ENCODE data around the gene RIMS4. TPM values are rescaled to one million over a fixed set of nuclear protein-coding genes. Genes with fewer than 3 reads are reported as not detected.

Gene RIMS4
- total RNA-seq, 4 donors from 2014 or later = 2.8 to 13.8 (median 7.9) TPM

GRCh38 chr20:44837946-44838345 is 27.6 kb upstream of the RIMS4 start:
- H3K27ac ChIP-seq = no peak overlapping the region
- intact Hi-C loops (cut with DNase I) = no loop called here
- TF ChIP-seq CTCF (IDR thresholded peaks at IDR 0.05) (no peak), POLR2A (IDR thresholded peaks at IDR 0.05) (no peak)
- H3K27me3 ChIP-seq = no peaks in the 10 kb centered on the region
- no peaks in the 10 kb centered on the region for H3K4me1 ChIP-seq
- 27 to 69% methylated on average over 2 to 3 of the region's 3 CpGs for WGBS, 2 donors
- no peak overlapping the region for H3K4me3 ChIP-seq (replicated peaks in 1 of 3)
- H3K9me3 ChIP-seq = no peaks in the 10 kb centered on the region
- no peaks in the 10 kb centered on the region for H3K36me3 ChIP-seq
- no peak for DNase-seq

DNA sequence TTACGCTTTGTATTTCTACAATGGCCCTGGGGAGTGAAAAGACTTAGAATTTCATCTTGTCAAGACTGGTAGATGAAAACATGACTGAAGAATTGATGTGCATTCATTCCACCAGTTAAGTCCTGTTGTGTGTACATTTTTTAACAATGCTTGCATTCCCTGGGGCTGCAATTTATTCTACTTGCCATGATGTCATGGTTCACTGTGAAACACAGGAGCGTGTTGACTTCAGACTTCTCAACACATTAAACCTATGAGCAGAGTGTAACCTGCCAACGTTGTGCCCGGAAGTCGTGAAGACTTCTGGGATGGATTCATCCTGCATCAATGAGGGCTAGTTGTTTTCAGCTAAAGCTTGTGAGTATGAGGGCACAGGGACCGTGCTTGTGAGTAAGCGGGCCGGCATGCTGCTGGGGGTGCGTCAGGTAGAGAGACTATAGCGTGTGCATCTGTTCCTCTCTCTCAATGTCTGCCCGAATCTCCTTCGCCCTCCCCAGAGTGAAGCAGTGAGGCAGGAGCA is 26.3 kb upstream of the RIMS4 start:
- TF ChIP-seq CTCF (IDR thresholded peaks at IDR 0.05) = no peak
- TF ChIP-seq POLR2A (IDR thresholded peaks at IDR 0.05) = no peak
- 92 to 93% methylated on average over 12 of the region's 12 CpGs for WGBS, 2 donors

GRCh38 chr20:44835661-44836221 is 25.4 kb upstream of the RIMS4 start:
- intact Hi-C loops (cut with DNase I) = no loop called here
- DNase-seq = no peak
- Histone ChIP-seq H3K27ac (no peak overlapping the region), H3K27me3 (no peaks in the 10 kb centered on the region), H3K4me3 (replicated peaks in 1 of 3) (no peak overlapping the region), H3K36me3 (no peaks in the 10 kb centered on the region), H3K9me3 (no peaks in the 10 kb centered on the region), H3K4me1 (no peaks in the 10 kb centered on the region)
- TF ChIP-seq POLR2A (IDR thresholded peaks at IDR 0.05) (no peak), CTCF (IDR thresholded peaks at IDR 0.05) (no peak)
- WGBS, 2 donors = 69 to 74% methylated on average over 7 of the region's 7 CpGs

More for the DNA sequence above, 26.3 kb upstream of the RIMS4 start:
- H3K4me3 ChIP-seq (replicated peaks in 1 of 3) = no peak overlapping the region
- intact Hi-C loops (cut with DNase I) = no loop called here
- H3K27me3 ChIP-seq = no peaks in the 10 kb centered on the region
- no peaks in the 10 kb centered on the region for H3K36me3 ChIP-seq
- no peaks in the 10 kb centered on the region for H3K4me1 ChIP-seq
- DNase-seq = no peak
- H3K27ac ChIP-seq = no peak overlapping the region
- no peaks in the 10 kb centered on the region for H3K9me3 ChIP-seq

DNA sequence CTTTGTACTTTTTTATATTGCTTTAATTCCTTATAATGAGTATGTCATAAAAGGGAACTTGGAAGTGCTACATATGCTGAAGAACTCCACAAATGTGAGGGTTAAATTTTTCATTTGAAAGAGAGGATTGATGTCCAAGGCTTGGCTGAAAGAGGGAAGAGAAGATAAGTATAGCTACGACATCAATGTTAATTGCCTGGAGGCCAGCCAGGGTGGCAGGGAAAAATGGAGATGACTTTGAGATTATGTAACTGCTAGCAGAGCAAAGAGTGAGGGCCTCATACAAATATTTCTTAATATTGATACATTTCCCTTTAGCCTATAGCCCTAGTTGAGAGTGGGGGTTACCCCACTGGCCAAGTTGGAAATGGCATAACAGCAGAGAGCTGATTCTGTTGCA is 24.8 kb upstream of the RIMS4 start:
- Histone ChIP-seq H3K36me3 (no peaks in the 10 kb centered on the region), H3K27me3 (no peaks in the 10 kb centered on the region), H3K27ac (no peak overlapping the region), H3K4me1 (no peaks in the 10 kb centered on the region), H3K4me3 (replicated peaks in 1 of 3) (no peak overlapping the region), H3K9me3 (no peaks in the 10 kb centered on the region)
- intact Hi-C loops (cut with DNase I) = no loop called here
- WGBS, 2 donors = 63 to 77% methylated on average over 1 of the region's 1 CpG
- no peak for DNase-seq
- TF ChIP-seq CTCF (IDR thresholded peaks at IDR 0.05) (no peak), POLR2A (IDR thresholded peaks at IDR 0.05) (no peak)

DNA sequence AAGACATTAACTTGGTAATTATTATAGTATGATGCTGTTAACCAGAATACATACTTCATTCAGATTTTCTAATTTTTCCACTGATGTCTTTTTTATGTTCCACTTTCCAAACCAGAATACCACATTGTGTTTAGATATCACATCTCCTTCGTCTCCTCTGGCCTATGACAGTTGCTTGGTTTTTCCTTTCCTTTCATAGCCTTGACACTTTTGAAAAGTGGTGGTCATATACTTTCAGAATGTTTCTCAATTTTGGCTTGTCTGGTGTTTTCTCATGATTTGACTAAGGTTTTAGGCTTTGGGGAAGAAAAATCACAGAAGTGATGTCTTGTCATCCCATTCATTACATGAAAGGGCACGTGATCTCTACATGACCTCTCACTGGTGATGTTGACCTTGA is 24.3 kb upstream of the RIMS4 start:
- no peak for DNase-seq
- Histone ChIP-seq H3K4me1 (no peaks in the 10 kb centered on the region), H3K4me3 (replicated peaks in 1 of 3) (no peak overlapping the region), H3K36me3 (no peaks in the 10 kb centered on the region), H3K27ac (no peak overlapping the region), H3K9me3 (no peaks in the 10 kb centered on the region), H3K27me3 (no peaks in the 10 kb centered on the region)
- intact Hi-C loops (cut with DNase I) = no loop called here
- TF ChIP-seq CTCF (IDR thresholded peaks at IDR 0.05) (no peak), POLR2A (IDR thresholded peaks at IDR 0.05) (no peak)
- WGBS, 2 donors = 82 to 84% methylated on average over 2 of the region's 2 CpGs

Measured in thyroid gland (tissue), 4 donors.